ENCODE results near the gene NRAP. TPM values are rescaled to one million over a fixed set of nuclear protein-coding genes. Genes with fewer than 3 reads are reported as not detected.

The NRAP gene
- total RNA-seq, 6 donors from 2014 or later = 0.11 TPM; not detected in 5

GRCh38 chr10:113692271-113692670 lies 28.4 kb upstream of the NRAP start:
- no peaks in the 10 kb centered on the region for H3K4me1 ChIP-seq
- TF ChIP-seq EP300 (IDR thresholded peaks at IDR 0.05) (no peak), POLR2A (IDR thresholded peaks at IDR 0.05) (no peak), POLR2AphosphoS5 (IDR thresholded peaks at IDR 0.05) (no peak), CTCF (IDR thresholded peaks at IDR 0.05) (no peak)
- no peaks in the 10 kb centered on the region for H3K27me3 ChIP-seq
- 93 to 95% methylated on average over 5 to 6 of the region's 6 CpGs for whole genome bisulfite sequencing, 2 donors
- H3K36me3 ChIP-seq = peaks cover 0 to 12% (median 5%) of the 10 kb centered on the region in 4 donors
- no peak overlapping the region for H3K4me3 ChIP-seq
- ATAC-seq (ENCODE audit: low FRiP score in 2 of 2) (no peak), DNase-seq (no peak)
- no peak overlapping the region for H3K27ac ChIP-seq
- H3K9me3 ChIP-seq = peaks cover 3 to 25% (median 7%) of the 10 kb centered on the region in 4 donors

DNA sequence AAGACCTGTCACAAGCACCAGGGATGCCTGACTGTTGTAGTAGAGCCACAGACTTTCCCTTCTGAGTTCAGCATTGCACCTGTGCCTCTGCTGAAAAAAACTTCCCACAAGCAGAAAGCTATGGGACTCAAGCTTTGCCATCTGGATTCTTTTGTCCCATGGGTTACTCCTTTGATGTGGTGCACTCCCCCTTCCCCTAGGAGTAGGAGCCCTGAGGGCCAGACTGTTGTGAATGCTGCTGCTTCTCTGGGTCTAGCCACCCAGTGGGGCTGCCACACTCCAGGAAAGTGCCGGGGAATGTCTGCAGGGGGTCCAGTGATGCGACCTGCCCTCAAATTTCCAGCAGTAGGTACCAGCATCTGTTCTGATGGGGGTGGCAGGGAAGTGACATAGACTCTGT lies 27.5 kb upstream of the NRAP start:
- TF ChIP-seq POLR2A (IDR thresholded peaks at IDR 0.05) = no peak
- TF ChIP-seq POLR2AphosphoS5 (IDR thresholded peaks at IDR 0.05) = no peak
- no peak for TF ChIP-seq CTCF (IDR thresholded peaks at IDR 0.05)
- TF ChIP-seq EP300 (IDR thresholded peaks at IDR 0.05) = no peak
- peaks cover 0 to 15% (median 5%) of the 10 kb centered on the region in 4 donors for H3K36me3 ChIP-seq
- H3K27ac ChIP-seq = no peak overlapping the region
- no peak for DNase-seq
- ATAC-seq (ENCODE audit: low FRiP score in 2 of 2) = no peak
- H3K4me1 ChIP-seq = no peaks in the 10 kb centered on the region
- no peaks in the 10 kb centered on the region for H3K27me3 ChIP-seq
- 100% methylated on average over 2 of the region's 2 CpGs; no CpG with 5 or more reads in 1 of the 2 donors for WGBS, 2 donors
- no peak overlapping the region for H3K4me3 ChIP-seq
- H3K9me3 ChIP-seq = peaks cover 6 to 34% (median 9%) of the 10 kb centered on the region in 4 donors

DNA sequence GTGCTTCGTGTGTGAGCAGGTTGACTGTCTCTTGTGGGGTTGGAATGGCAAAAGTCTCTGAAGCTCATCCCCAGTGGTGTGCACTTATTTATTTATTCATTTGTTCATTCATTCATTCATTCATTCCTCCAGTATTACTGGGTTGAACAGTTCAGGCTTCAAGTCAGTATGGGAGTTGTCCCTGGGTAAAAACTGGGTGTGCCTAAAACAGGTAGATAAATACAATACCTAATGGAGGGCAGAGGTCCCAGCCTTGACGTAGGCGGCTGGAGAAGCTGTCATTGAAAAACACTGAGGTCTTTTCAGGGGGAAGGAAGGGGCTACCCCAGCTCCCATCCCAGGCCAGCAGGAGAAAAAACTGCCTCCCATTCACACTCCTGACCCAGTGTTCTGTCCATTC lies 26.9 kb upstream of the NRAP start:
- TF ChIP-seq EP300 (IDR thresholded peaks at IDR 0.05) (no peak), CTCF (IDR thresholded peaks at IDR 0.05) (no peak), POLR2A (IDR thresholded peaks at IDR 0.05) (no peak), POLR2AphosphoS5 (IDR thresholded peaks at IDR 0.05) (no peak)
- Histone ChIP-seq H3K27ac (no peak overlapping the region), H3K27me3 (no peaks in the 10 kb centered on the region), H3K4me3 (no peak overlapping the region), H3K9me3 (peaks cover 6 to 35% (median 12%) of the 10 kb centered on the region in 4 donors), H3K4me1 (no peaks in the 10 kb centered on the region), H3K36me3 (peaks cover 0 to 15% (median 5%) of the 10 kb centered on the region in 4 donors)
- ATAC-seq (ENCODE audit: low FRiP score in 2 of 2) = no peak
- DNase-seq = no peak
- 63 to 67% methylated on average over 3 of the region's 3 CpGs for WGBS, 2 donors

DNA sequence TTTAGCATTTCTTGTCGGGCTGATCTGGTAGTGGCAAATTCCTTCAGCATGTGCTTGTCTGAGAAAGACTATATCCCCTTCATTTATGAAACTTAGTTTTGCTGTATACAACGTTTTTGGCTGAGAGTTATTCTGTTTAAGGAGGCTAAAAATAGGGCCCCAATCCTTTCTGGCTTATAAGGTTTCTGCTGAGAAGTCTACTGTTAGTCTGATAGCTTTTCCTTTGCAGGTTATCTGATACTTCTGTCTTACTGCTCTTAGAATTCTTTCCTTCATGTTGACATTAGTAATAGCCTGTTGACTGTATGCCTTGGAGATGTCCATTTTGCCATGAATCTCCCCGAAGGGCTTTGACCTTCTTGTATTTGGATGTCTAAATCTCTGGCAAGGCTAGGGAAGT lies 25.7 kb upstream of the NRAP start:
- Histone ChIP-seq H3K9me3 (peaks cover 6 to 35% (median 12%) of the 10 kb centered on the region in 4 donors), H3K4me3 (no peak overlapping the region), H3K36me3 (peaks cover 0 to 15% (median 5%) of the 10 kb centered on the region in 4 donors), H3K27me3 (no peaks in the 10 kb centered on the region), H3K27ac (no peak overlapping the region), H3K4me1 (no peaks in the 10 kb centered on the region)
- no peak for ATAC-seq (ENCODE audit: low FRiP score in 2 of 2)
- 62 to 73% methylated on average over 3 of the region's 3 CpGs for WGBS, 2 donors
- TF ChIP-seq POLR2A (IDR thresholded peaks at IDR 0.05) = no peak
- no peak for TF ChIP-seq CTCF (IDR thresholded peaks at IDR 0.05)
- no peak for TF ChIP-seq POLR2AphosphoS5 (IDR thresholded peaks at IDR 0.05)
- no peak for TF ChIP-seq EP300 (IDR thresholded peaks at IDR 0.05)
- no peak for DNase-seq

- 71 to 74% methylated on average over 1 of the region's 1 CpG for whole genome bisulfite sequencing, 2 donors
- peaks cover 0 to 15% (median 5%) of the 10 kb centered on the region in 4 donors for H3K36me3 ChIP-seq
- H3K4me3 ChIP-seq = no peak overlapping the region
- DNase-seq (no peak), ATAC-seq (ENCODE audit: low FRiP score in 2 of 2) (no peak)
- TF ChIP-seq POLR2A (IDR thresholded peaks at IDR 0.05) = no peak
- no peak for TF ChIP-seq POLR2AphosphoS5 (IDR thresholded peaks at IDR 0.05)
- no peak for TF ChIP-seq EP300 (IDR thresholded peaks at IDR 0.05)
- TF ChIP-seq CTCF (IDR thresholded peaks at IDR 0.05) = no peak
- peaks cover 6 to 34% (median 12%) of the 10 kb centered on the region in 4 donors for H3K9me3 ChIP-seq
- no peak overlapping the region for H3K27ac ChIP-seq
- no peaks in the 10 kb centered on the region for H3K27me3 ChIP-seq
- H3K4me1 ChIP-seq = no peaks in the 10 kb centered on the region
Measured at GRCh38 chr10:113689057-113689456, 25.2 kb upstream of the NRAP start.
